C4-2B (cell line): ENCODE results near the gene KIR2DL4.
"Not testable (repeated sequence)": the region's sequence is repeated elsewhere in the genome, so short reads cannot be mapped to it uniquely, and the experiment has no call there.

ENCODE experiments used
- CTCF ChIP-seq: fragments of 450-650 bp; conservative IDR thresholded peaks from 2 replicates; pipeline ENCODE4 v1.5.1; 2017; ENCODE audit warnings: mild to moderate bottlenecking
- ZFX ChIP-seq: fragments of 450-650 bp; IDR thresholded peaks from 2 replicates; pipeline ENCODE4 v1.6.1; 2017

- TF ChIP-seq CTCF, ZFX: not testable (repeated sequence)
Observed at GRCh38 chr19:54863459-54863858, 60.0 kb downstream of the KIR2DL4 start.
